ENCODE results near the gene VPS36. TPM values are rescaled to one million over a fixed set of nuclear protein-coding genes. Genes with fewer than 3 reads are reported as not detected.

VPS36 gene
- total and polyA plus RNA-seq, 2 of the 8 experiments (the other 6 are each of a cell fraction or from before 2014, with no cell fraction given): 14.1 to 19.8 TPM

DNA sequence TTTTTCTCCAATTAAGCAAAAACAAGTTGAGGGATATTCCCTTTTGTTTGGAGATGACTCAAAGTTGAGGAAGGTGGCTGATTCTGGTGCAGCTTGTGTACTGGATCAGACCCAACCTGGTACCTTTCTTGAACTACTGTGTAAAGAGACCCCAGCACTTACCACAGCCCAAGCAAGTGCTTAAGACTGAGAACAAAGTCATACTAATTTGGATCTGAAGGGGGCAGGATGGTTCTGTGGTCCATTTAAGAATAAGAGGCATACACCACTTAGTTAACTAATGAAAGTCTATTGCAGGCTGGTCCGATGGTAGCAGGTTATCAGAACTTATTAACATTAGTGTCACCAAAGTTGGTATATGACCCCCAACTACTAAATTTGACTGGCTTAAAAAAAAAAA, 50.7 kb downstream of the VPS36 start (continued):
- TF ChIP-seq, protein P1, sequence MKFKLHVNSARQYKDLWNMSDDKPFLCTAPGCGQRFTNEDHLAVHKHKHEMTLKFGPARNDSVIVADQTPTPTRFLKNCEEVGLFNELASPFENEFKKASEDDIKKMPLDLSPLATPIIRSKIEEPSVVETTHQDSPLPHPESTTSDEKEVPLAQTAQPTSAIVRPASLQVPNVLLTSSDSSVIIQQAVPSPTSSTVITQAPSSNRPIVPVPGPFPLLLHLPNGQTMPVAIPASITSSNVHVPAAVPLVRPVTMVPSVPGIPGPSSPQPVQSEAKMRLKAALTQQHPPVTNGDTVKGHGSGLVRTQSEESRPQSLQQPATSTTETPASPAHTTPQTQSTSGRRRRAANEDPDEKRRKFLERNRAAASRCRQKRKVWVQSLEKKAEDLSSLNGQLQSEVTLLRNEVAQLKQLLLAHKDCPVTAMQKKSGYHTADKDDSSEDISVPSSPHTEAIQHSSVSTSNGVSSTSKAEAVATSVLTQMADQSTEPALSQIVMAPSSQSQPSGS (IDR thresholded peaks at IDR 0.05; ENCODE audit: low read length): no peak

Measured in H1 (cell line).